Keratinocyte (primary cell): Measurements from ENCODE around the gene ANXA11. TPM values are rescaled to one million over a fixed set of nuclear protein-coding genes. Genes with fewer than 3 reads are reported as not detected.

Experiments
- DNase-seq: peaks from one replicate; pipeline ENCODE4 v3.0.0-alpha.2; 2011; ENCODE audit warnings: low read depth, missing footprints, low spot score
- FAIRE-seq: peaks from 2 replicates; lab custom pipeline; 2011; peaks lifted over from hg19 to GRCh38; lab: Jason Lieb, UNC
- H2AFZ ChIP-seq: 2 replicates; pipeline ENCODE4 v1.6.0; 2012; ENCODE audit warnings: low read length, control low read depth, inconsistent platforms; ENCODE audit not compliant: control insufficient read depth
- H3K27ac ChIP-seq: 2 replicates; pipeline ENCODE4 v1.5.1; 2011; ENCODE audit warnings: low read length; ENCODE audit not compliant: control insufficient read depth, insufficient read depth
- H3K27me3 ChIP-seq: 3 replicates; pipeline ENCODE4 v1.6.0; 2011; ENCODE audit warnings: low read length; ENCODE audit not compliant: control insufficient read depth, insufficient read depth; ENCODE audit errors: extremely low read depth
- H3K36me3 ChIP-seq, 2 experiments: 2 replicates in 1 of 2; 3 replicates in 1 of 2; pipeline ENCODE4 v1.5.1; 2011; ENCODE audit warnings: low read length in 2 of 2, mild to moderate bottlenecking in 1 of 2; ENCODE audit not compliant: control insufficient read depth in 2 of 2, insufficient read depth in 2 of 2; ENCODE audit errors: extremely low read depth in 1 of 2
- H3K4me1 ChIP-seq: 3 replicates; pipeline ENCODE4 v1.5.1; 2011; ENCODE audit warnings: low read length; ENCODE audit not compliant: control insufficient read depth, insufficient read depth; ENCODE audit errors: extremely low read depth
- H3K4me2 ChIP-seq: 3 replicates; pipeline ENCODE4 v1.6.0; 2011; ENCODE audit warnings: low read depth, low read length; ENCODE audit not compliant: control insufficient read depth, insufficient read depth; ENCODE audit errors: extremely low read depth
- H3K4me3 ChIP-seq, 3 experiments: fragments of 200-600 bp in 1 of 3; sonication (generic) in 1 of 3; 2 replicates in 2 of 3; 3 replicates in 1 of 3; pipeline ENCODE4 v1.5.1; 2011 to 2016; ENCODE audit warnings: low read length in 3 of 3, mild to moderate bottlenecking in 3 of 3, control low read depth in 2 of 3, inconsistent platforms in 1 of 3, low read depth in 1 of 3, mixed read lengths in 1 of 3, mixed run types in 1 of 3, moderate library complexity in 1 of 3; ENCODE audit not compliant: control insufficient read depth in 2 of 3, insufficient read depth in 2 of 3; ENCODE audit errors: extremely low read depth in 1 of 3
- H3K79me2 ChIP-seq: 2 replicates; pipeline ENCODE4 v1.6.0; 2012; ENCODE audit warnings: low read length; ENCODE audit not compliant: control insufficient read depth, insufficient read depth
- H3K9ac ChIP-seq: 3 replicates; pipeline ENCODE4 v1.6.0; 2011; ENCODE audit warnings: low read length; ENCODE audit not compliant: control insufficient read depth, insufficient read depth; ENCODE audit errors: extremely low read depth
- H3K9me1 ChIP-seq: 3 replicates; pipeline ENCODE4 v1.6.0; 2011; ENCODE audit warnings: low read length; ENCODE audit not compliant: control insufficient read depth, insufficient read depth; ENCODE audit errors: extremely low read depth
- H3K9me3 ChIP-seq: 2 replicates; pipeline ENCODE4 v1.5.1; 2012; ENCODE audit warnings: low read depth, low read length; ENCODE audit not compliant: control insufficient read depth
- H4K20me1 ChIP-seq: 3 replicates; pipeline ENCODE4 v1.6.0; 2011; ENCODE audit warnings: low read length; ENCODE audit not compliant: control insufficient read depth, insufficient read depth; ENCODE audit errors: extremely low read depth
- EZH2 ChIP-seq: IDR thresholded peaks from one replicate; pipeline ENCODE4 v1.6.1; 2012; ENCODE audit warnings: inconsistent platforms, mild to moderate bottlenecking, low read length, moderate library complexity
- dilution Hi-C: fragments of 300-500 bp; cut with MboI; formaldehyde crosslinking; loops from one replicate; pipeline ENCODE4 v1.7.0; 2020; ENCODE audit warnings: low sequenced_read_pairs; ENCODE audit not compliant: extremely low pct_ligation_motif_present
- polyA plus RNA-seq, 5 experiments: library from polyadenylated mRNA; depleted of rRNA in 3 of 5; stranded (reverse) in 3 of 5; stranded (forward) in 1 of 5; unstranded in 1 of 5; fragments of >200 nt; gene quantifications; 1 replicate in 1 of 5; 2 replicates in 3 of 5; 3 replicates in 1 of 5; pipeline versions ENCODE4 v1.2.1 to v1.2.3, GENCODE V29; 2011 to 2012; ENCODE audit warnings: missing spikeins in 2 of 5, low read depth in 1 of 5, low replicate concordance in 1 of 5
- TF ChIP-seq, protein P1 (sequence below), 3 experiments: IDR thresholded peaks in 1 of 3; conservative IDR thresholded peaks in 1 of 3; optimal IDR thresholded peaks in 1 of 3; 2 replicates in 2 of 3; 3 replicates in 1 of 3; pipeline versions ENCODE3 to v1.5.1; 2011; ENCODE audit warnings: low read length in 3 of 3, mild to moderate bottlenecking in 3 of 3, moderate library complexity in 2 of 3, control low read depth in 1 of 3, inconsistent platforms in 1 of 3; ENCODE audit not compliant: insufficient read depth in 2 of 3; ENCODE audit errors: extremely low read depth in 1 of 3

ANXA11 gene
- polyA plus RNA-seq, 1 donor (not counting 4 experiments of a cell fraction or from before 2014, with no cell fraction given), result 97.9 TPM

- Histone ChIP-seq H3K4me1 (peaks cover 1% of the 10 kb centered on the region), H3K27ac (no peak overlapping the region), H3K4me2 (no peak overlapping the region), H3K27me3 (no peaks in the 10 kb centered on the region), H3K79me2 (peaks cover 94% of the 10 kb centered on the region), H2AFZ (no peak overlapping the region), H3K36me3 (peaks cover 6% of the 10 kb centered on the region in 2 experiments), H3K4me3 (no peak overlapping the region), H3K9me1 (peaks cover 2% of the 10 kb centered on the region), H4K20me1 (peaks cover 13% of the 10 kb centered on the region), H3K9ac (no peak overlapping the region), H3K9me3 (no peaks in the 10 kb centered on the region)
- DNase-seq, result no peak
- no peak for TF ChIP-seq EZH2
- TF ChIP-seq, protein P1, sequence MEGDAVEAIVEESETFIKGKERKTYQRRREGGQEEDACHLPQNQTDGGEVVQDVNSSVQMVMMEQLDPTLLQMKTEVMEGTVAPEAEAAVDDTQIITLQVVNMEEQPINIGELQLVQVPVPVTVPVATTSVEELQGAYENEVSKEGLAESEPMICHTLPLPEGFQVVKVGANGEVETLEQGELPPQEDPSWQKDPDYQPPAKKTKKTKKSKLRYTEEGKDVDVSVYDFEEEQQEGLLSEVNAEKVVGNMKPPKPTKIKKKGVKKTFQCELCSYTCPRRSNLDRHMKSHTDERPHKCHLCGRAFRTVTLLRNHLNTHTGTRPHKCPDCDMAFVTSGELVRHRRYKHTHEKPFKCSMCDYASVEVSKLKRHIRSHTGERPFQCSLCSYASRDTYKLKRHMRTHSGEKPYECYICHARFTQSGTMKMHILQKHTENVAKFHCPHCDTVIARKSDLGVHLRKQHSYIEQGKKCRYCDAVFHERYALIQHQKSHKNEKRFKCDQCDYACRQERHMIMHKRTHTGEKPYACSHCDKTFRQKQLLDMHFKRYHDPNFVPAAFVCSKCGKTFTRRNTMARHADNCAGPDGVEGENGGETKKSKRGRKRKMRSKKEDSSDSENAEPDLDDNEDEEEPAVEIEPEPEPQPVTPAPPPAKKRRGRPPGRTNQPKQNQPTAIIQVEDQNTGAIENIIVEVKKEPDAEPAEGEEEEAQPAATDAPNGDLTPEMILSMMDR (optimal IDR thresholded peaks at IDR 0.05 in 1 of 3, IDR thresholded peaks at IDR 0.05 in 1 of 3, conservative IDR thresholded peaks at IDR 0.05 in 1 of 3; ENCODE audit: extremely low read depth in 1 of 3, insufficient read depth in 2 of 3, low read length in 3 of 3), result no peak
- dilution Hi-C loops, result no loop called here
- no peak for FAIRE-seq
Observed at GRCh38 chr10:80186364-80187012, 18.8 kb downstream of the ANXA11 start.

GRCh38 chr10:80185578-80186299 lies 19.6 kb downstream of the ANXA11 start:
- no peak for TF ChIP-seq EZH2
- TF ChIP-seq, protein P1 (optimal IDR thresholded peaks at IDR 0.05 in 1 of 3, IDR thresholded peaks at IDR 0.05 in 1 of 3, conservative IDR thresholded peaks at IDR 0.05 in 1 of 3; ENCODE audit: extremely low read depth in 1 of 3, insufficient read depth in 2 of 3, low read length in 3 of 3), result no peak
- Histone ChIP-seq H2AFZ (no peak overlapping the region), H3K4me3 (no peak overlapping the region), H4K20me1 (peaks cover 13% of the 10 kb centered on the region), H3K9me1 (peaks cover 2% of the 10 kb centered on the region), H3K79me2 (peaks cover 89% of the 10 kb centered on the region), H3K9ac (no peak overlapping the region), H3K27ac (no peak overlapping the region), H3K9me3 (no peaks in the 10 kb centered on the region), H3K36me3 (peaks cover 6% of the 10 kb centered on the region in 2 experiments), H3K27me3 (no peaks in the 10 kb centered on the region), H3K4me1 (no peaks in the 10 kb centered on the region), H3K4me2 (no peak overlapping the region)
- DNase-seq (no peak), FAIRE-seq (no peak)
- dilution Hi-C loops, result no loop called here
